ENCODE data around the gene CC2D1A.

GRCh38 chr19:13977803-13978202, 71.8 kb downstream of the CC2D1A start:
- TF ChIP-seq EZH2 (IDR thresholded peaks at IDR 0.05; ENCODE audit: low read depth, unreplicated experiment) (no peak), CTCF (conservative IDR thresholded peaks at IDR 0.05; ENCODE audit: low read depth in 2 of 2) (no peak), REST (IDR thresholded peaks at IDR 0.05; ENCODE audit: unreplicated experiment) (no peak), POLR2AphosphoS5 (IDR thresholded peaks at IDR 0.05; ENCODE audit: low read depth) (no peak), NANOG (IDR thresholded peaks at IDR 0.05; ENCODE audit: borderline replicate concordance) (no peak)
